GM21717 (cell line): ENCODE results near the gene GNAL.

Source experiments
- ATAC-seq: cut with Tn5 transposase; IDR thresholded peaks from one replicate; pipeline ENCODE4 v1.9.1; 2021; ENCODE audit warnings: mild to moderate bottlenecking, moderate library complexity; ENCODE audit not compliant: unreplicated experiment

GNAL gene

DNA sequence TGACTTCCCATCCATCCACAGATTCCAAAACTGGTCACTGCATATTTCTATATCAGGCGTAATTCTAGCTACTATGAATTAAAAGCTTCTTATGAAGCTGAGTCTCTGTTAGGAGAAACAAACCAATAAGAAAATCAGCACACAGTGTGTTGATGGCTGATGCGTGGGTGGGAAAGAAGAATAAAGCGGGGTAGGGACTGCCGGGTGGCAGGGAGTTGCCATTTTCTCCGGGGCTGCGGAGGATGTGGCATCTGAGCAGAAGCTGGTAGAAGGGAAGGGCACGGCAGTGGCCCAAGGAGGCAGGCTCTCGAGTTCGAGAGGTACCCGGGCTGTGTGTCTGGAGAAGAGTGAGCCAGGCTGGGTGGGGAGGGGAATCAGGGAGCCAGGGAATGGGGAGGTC, 113.5 kb downstream of the GNAL start:
- no peak for ATAC-seq

- ATAC-seq = no peak
These were observed 118.2 kb downstream of the GNAL start for GRCh38 chr18:11807233-11807632.

GRCh38 chr18:11808001-11808855, 119.2 kb downstream of the GNAL start:
- ATAC-seq = no peak

GRCh38 chr18:11809895-11810294, 120.8 kb downstream of the GNAL start:
- no peak for ATAC-seq

- no peak for ATAC-seq
These were observed 121.3 kb downstream of the GNAL start for GRCh38 chr18:11810379-11810778.

DNA sequence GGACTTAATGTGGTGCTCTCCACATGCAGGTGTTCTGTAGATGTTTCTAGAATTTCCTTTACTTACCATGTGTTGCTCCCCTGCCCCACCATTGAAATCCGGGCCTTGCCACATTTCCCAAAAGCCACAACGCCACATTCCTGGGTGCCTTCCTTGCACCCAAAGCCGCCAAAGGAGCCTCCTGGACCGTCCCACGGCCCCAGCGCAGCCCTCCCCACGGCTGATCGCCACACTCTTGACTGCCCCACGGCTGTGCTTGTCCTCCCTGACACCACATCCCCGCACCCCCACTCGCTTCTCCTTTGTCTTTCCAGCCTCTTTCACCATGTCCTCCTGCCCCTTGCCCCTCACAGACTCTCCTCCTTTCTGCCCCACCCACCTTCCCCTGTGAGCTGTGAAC, 121.9 kb downstream of the GNAL start:
- no peak for ATAC-seq

DNA sequence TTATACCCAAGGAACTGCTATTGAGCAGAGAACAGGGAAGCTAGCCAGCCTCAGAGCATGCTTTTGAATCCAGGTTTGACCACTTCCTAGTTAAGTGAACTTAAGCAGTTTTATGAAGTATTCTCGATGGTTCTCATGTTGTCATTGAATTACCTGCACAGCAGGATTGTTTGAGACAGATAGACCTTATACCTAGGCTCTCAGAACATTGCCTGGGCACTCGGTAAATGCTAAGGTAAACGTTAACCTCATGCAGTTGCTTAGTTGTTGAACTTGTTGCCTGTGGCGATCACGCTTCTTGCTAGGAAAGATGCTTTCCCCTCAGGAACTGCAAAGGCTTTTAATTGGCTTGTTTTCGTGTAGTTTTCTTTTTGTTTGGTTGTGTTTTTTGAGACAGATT, 128.2 kb downstream of the GNAL start:
- no peak for ATAC-seq

DNA sequence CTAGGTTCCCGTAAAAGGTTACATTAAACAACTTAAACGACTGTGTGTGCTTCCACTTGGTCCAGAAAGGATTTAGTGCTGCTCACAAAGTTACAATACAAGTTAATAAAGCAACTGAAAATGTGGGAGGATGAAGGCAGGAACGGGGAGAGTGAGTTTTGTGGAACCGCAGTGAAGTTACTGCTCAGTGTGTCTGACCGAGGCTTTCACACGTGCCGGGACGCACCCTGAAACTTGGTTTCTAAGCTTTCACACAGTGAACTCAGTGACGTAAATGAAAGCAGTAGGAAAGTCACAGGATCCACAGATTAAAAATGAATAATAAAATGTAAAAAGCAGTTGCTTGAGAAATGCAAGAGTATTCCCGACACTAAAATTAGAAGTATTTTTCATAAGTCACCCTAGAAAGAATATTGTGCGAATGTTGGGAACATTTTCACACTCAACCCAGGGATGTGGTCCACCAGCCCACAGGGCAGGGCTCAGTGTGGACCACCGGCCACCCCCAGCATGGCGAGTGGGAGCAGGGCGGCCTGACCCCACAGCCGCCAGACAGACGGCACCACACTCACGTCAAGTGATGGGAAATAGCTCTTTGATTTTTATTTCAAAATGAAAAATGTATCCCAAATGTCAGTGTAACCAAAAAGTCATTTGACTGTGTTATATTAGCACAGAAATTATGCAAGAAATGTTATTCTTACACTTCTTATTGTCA, 129.6 kb downstream of the GNAL start:
- ATAC-seq = no peak

DNA sequence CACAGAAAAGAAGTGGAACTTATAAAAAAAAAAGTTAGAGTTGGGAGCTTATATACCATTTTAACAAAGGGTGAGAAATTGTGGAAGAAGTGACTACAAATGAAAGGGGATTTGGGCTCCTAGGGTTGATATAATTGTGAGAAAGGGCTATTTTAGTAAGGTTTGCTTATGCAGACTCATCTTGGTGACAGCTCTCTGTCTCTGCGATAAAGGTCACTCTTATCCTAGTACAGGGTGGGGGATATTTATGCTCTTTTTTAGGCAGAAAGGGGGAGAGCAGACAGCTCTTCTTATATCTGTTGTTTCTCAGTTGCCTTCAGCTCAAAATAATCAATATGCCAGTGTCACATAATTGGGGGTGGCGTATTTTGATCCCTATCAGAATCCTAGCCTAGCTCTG, 130.9 kb downstream of the GNAL start:
- ATAC-seq = no peak

DNA sequence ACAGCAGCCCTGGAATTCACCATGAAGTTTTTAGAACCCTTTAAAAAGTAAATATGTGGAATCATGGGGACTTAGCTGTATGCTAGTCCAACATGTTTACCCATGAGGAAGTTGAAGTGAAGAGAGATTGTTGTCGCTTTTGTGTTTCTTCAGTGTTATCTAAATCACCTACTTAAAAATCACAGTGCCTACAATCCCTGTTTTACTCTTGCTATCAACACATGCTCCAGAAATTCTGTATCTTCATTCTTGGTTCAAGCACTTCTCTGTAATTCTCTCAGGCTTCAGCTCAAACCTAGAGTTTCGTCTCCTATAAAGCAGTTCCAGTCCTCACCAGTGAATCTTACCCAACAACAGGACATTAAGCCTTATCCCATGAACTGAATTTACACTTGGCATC, 131.6 kb downstream of the GNAL start:
- no peak for ATAC-seq

GRCh38 chr18:11821208-11821607, 132.1 kb downstream of the GNAL start:
- ATAC-seq = no peak

DNA sequence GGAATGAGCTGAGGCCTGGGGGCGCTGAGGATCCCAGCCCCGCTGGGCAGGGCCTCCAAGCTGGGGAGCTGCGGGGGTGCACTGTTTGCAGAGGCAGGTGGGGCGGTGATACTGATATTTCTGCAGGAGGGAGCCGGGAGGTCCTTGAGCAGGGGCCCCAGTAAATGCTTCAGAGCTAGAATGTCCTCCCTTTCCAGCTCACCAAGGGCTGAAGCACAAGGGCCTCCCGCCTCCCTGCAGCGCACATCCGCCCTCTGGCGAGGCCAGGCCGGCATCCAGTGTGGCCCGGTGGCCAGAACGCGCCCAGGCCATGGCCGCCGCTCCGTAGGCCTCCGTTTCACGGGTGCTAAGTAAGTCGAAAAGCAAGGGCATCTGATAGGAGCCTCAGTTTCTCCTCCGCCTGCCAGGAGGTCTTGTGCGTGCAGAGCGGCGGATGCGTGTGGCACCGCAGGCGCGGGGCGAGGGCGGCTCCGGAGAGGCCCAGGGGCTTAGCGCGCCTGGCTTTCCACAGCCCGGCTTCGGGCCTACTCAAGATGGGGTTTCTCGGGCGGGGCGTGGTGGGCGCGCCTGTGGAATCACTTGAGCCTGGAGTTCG, 132.7 kb downstream of the GNAL start:
- ATAC-seq = no peak

DNA sequence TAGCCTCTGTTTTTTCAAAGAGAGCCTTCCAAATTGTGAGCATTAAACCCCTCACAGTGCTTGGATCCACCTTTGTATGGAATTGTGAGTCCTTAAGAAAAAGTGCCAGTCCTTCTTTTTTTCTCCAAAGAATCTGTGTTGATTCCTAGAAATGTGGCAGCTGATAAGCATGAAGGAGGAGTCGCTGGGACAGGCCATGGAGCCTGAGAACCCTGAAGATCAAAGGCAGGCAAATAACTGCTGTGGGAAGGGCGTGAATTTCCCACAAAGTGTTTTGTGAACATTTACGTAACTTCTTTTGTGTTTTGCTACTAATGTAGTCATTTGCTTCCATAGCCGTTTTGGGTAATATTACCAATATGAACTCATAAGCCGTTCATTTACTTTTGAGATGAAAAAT, 134.5 kb downstream of the GNAL start:
- ATAC-seq = no peak

GRCh38 chr18:11826836-11827235, 137.8 kb downstream of the GNAL start:
- ATAC-seq = no peak

DNA sequence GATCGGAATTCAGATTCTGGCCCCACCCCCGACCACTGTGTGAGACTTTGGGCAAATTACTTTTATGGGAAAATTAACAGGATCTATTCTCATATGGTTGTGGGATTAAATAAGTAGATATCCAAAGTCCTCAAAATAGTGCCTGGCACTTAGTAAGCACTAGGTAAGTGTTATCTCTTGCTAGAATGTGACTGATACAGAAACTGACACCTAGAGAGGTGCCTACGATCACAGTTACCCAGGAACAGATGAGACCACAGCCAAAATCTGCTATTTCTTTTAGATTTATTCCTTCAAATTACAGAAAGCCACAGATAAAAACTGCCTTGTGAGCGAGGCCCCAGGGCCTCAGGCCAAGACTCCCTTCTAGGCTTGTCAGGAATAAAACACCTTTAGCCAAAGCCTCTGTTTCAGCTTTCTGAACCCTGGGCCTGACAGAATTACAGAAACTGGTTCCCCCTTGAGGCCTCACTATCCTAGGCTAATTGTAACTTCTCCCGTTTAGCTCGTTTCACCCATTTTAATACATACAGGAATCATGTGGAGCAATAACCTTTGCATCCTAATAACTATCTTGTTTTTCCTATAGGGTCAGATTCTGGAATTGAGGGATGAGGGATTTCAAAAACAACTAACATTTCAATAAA, 139.8 kb downstream of the GNAL start:
- ATAC-seq = no peak

DNA sequence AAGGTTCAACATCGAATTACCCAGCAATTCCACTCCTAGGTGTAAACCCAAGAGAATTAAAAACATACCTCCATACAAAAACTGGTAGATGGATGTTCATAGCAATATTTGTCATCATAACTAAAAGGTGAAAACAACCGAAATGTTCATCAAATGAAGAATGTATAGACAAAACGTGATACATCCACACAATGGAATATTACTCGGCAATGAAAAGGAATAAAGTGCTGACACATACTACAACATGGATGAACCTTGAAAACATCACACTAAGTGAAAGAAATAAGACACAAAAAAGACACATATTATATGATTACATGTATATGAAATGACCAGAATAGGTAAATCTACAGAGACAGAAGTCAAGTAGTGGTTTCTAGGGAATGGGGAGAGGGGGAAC, 141.5 kb downstream of the GNAL start:
- no peak for ATAC-seq

- no peak for ATAC-seq
These were observed 142.9 kb downstream of the GNAL start for GRCh38 chr18:11831921-11832320.

- no peak for ATAC-seq
These were observed 145.7 kb downstream of the GNAL start for GRCh38 chr18:11834772-11835171.

- ATAC-seq = no peak
These were observed 150.5 kb downstream of the GNAL start for GRCh38 chr18:11839556-11839955.

- no peak for ATAC-seq
These were observed 151.4 kb downstream of the GNAL start for GRCh38 chr18:11840493-11840892.

- no peak for ATAC-seq
These were observed 153.5 kb downstream of the GNAL start for GRCh38 chr18:11842562-11842961.
